HEK293 (cell line): Measurements from ENCODE around the gene TEPSIN.

ENCODE experiments used
- FEZF1 ChIP-seq: fragments of 450-650 bp; formaldehyde crosslinking; IDR thresholded peaks from 2 replicates; pipeline ENCODE4 v1.5.1; 2016; ENCODE audit warnings: missing biosample characterization, missing genetic modification characterization
- REPIN1 ChIP-seq: fragments of 450-650 bp; formaldehyde crosslinking; IDR thresholded peaks from 2 replicates; pipeline ENCODE4 v1.5.1; 2017; ENCODE audit warnings: missing biosample characterization, missing genetic modification characterization, low read depth
- ZEB2 ChIP-seq: fragments of 450-650 bp; formaldehyde crosslinking; IDR thresholded peaks from 2 replicates; pipeline ENCODE4 v1.5.1; 2016; ENCODE audit warnings: missing biosample characterization, missing genetic modification characterization
- ZNF274 ChIP-seq, 2 experiments: fragments of 200-500 bp in 1 of 2; fragments of 450-650 bp in 1 of 2; sonication (Bioruptor generic) in 1 of 2; formaldehyde crosslinking in 1 of 2; IDR thresholded peaks; 2 replicates each; pipeline versions ENCODE4 v1.5.1 to v1.6.1; 2014 to 2016; ENCODE audit warnings: borderline replicate concordance in 1 of 2, inconsistent platforms in 1 of 2, low read length in 1 of 2, missing biosample characterization in 1 of 2, missing genetic modification characterization in 1 of 2
- ZNF473 ChIP-seq: fragments of 450-650 bp; formaldehyde crosslinking; IDR thresholded peaks from 2 replicates; pipeline ENCODE4 v1.5.1; 2017; ENCODE audit warnings: missing biosample characterization, missing genetic modification characterization
- ZNF777 ChIP-seq: fragments of 450-650 bp; formaldehyde crosslinking; IDR thresholded peaks from 2 replicates; pipeline ENCODE4 v1.5.1; 2017; ENCODE audit warnings: missing biosample characterization, missing genetic modification characterization, borderline replicate concordance
- TF ChIP-seq, protein P1 (sequence below): fragments of 450-650 bp; formaldehyde crosslinking; IDR thresholded peaks from 2 replicates; pipeline ENCODE4 v1.5.1; 2016; ENCODE audit warnings: missing biosample characterization, missing genetic modification characterization, low read depth
- TF ChIP-seq, protein P2 (sequence below): fragments of 450-650 bp; formaldehyde crosslinking; IDR thresholded peaks from 2 replicates; pipeline ENCODE4 v1.5.1; 2016; ENCODE audit warnings: missing biosample characterization, missing genetic modification characterization

- TF ChIP-seq ZNF777, result no peak
- TF ChIP-seq, protein P1, sequence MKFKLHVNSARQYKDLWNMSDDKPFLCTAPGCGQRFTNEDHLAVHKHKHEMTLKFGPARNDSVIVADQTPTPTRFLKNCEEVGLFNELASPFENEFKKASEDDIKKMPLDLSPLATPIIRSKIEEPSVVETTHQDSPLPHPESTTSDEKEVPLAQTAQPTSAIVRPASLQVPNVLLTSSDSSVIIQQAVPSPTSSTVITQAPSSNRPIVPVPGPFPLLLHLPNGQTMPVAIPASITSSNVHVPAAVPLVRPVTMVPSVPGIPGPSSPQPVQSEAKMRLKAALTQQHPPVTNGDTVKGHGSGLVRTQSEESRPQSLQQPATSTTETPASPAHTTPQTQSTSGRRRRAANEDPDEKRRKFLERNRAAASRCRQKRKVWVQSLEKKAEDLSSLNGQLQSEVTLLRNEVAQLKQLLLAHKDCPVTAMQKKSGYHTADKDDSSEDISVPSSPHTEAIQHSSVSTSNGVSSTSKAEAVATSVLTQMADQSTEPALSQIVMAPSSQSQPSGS (tag by site-specific recombination), result no peak
- TF ChIP-seq ZEB2 (tag by site-specific recombination), result no peak
- no peak for TF ChIP-seq REPIN1
- TF ChIP-seq ZNF473 (tag by site-specific recombination), result no peak
- TF ChIP-seq, protein P2, sequence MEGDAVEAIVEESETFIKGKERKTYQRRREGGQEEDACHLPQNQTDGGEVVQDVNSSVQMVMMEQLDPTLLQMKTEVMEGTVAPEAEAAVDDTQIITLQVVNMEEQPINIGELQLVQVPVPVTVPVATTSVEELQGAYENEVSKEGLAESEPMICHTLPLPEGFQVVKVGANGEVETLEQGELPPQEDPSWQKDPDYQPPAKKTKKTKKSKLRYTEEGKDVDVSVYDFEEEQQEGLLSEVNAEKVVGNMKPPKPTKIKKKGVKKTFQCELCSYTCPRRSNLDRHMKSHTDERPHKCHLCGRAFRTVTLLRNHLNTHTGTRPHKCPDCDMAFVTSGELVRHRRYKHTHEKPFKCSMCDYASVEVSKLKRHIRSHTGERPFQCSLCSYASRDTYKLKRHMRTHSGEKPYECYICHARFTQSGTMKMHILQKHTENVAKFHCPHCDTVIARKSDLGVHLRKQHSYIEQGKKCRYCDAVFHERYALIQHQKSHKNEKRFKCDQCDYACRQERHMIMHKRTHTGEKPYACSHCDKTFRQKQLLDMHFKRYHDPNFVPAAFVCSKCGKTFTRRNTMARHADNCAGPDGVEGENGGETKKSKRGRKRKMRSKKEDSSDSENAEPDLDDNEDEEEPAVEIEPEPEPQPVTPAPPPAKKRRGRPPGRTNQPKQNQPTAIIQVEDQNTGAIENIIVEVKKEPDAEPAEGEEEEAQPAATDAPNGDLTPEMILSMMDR (tag by site-specific recombination), result no peak
- TF ChIP-seq FEZF1 (tag by site-specific recombination), result no peak
- TF ChIP-seq ZNF274 (IDR thresholded peaks at IDR 0.05; ENCODE audit: low read length), result no peak
- TF ChIP-seq ZNF274 (tag by site-specific recombination; IDR thresholded peaks at IDR 0.05; ENCODE audit: borderline replicate concordance), result no peak
Observed at GRCh38 chr17:81181811-81182185, 57.1 kb downstream of the TEPSIN start.
